GM18511 (cell line): Measurements from ENCODE around the gene TEKTIP1.

Experiments
- ATAC-seq: cut with Tn5 transposase; IDR thresholded peaks from one replicate; pipeline ENCODE4 v1.9.1; 2021; ENCODE audit warnings: mild to moderate bottlenecking, moderate library complexity; ENCODE audit not compliant: unreplicated experiment

Gene TEKTIP1

DNA sequence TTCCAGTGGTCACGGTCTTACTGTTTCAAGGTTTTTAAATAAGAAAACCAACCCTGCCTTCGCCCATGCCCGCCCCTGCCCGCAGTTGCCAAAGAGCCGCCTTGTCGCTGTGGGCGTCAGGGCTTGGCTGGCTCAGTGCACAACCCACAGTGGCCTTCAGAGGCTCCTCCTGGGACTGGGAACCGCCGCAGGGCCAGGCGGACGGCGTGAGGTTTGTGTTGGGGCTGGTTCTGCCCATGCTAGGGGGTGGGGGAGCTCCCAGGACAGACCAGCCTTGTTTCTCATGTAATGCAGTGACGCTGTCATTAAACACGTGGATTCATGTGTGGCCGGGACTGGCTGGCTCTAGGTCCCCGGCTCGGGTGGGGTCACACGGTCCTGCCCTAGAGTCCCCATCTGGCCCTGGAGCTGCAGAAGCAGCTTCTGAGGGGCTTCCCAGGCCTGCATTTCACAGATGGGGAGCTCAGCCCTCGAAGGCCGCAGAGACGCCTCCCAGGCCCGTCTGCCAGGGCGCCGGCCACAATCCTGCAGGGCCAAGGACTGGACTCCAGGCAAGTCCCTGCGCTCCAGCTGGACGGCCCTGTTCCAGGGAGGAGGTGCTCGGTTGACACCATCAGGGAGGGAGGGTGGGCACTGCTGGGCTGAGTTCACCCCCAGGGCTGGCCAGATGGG, 2.4 kb upstream of the TEKTIP1 start:
- no peak for ATAC-seq

DNA sequence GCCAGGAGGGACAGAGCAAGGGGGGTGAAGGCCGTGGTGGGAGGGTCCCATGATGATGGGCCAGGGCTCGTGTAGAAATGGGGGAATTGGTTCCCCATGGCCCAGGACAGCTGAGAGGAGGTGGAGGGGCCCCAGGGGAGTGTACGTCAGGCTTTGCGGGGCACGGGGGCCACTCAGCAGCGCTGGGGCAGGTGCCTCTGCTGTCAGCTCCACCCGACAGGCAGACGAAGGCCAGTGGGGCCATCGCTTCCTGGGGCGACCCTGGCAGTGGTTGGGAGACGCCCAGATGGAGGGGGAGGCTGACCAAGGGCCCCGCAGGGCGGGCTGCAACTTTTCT, 1.9 kb upstream of the TEKTIP1 start:
- ATAC-seq = no peak

GRCh38 chr19:3537438-3538240, 1.3 kb upstream of the TEKTIP1 start:
- ATAC-seq = no peak

DNA sequence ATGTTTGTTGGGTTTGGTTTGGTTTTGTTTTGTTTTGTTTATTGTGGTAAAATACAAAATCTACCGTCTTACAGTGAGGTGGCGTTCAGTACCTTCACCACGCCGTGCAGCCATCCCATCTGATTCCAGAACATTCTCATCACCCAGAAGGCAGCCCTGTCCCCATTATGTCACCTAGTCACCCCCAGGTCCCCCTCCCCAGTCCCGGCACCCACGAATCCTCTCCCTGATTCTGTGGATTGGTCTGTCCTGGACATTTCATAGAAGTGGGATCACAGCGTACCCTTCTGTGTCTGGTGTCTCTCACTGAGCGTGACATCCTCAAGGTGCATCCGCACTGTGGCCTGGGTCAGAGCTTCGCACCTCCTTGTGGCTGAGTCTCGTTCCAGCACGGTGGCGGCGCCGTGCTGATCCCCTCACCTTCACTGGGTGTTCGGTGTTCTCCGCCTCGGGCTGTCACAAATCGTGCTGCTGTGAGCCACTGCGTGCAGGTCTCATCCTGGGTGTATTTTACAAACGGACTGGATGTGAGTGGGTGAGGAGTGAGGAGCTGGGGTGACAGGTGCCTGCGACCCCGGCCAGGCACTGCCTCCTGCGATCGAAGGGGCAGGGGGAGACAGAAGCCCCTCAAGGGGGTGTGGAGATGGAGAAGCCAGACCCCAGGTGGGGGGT, 580 bp upstream of the TEKTIP1 start:
- no peak for ATAC-seq

- no peak for ATAC-seq
Measured at GRCh38 chr19:3539756-3540118, 763 bp downstream of the TEKTIP1 start.

DNA sequence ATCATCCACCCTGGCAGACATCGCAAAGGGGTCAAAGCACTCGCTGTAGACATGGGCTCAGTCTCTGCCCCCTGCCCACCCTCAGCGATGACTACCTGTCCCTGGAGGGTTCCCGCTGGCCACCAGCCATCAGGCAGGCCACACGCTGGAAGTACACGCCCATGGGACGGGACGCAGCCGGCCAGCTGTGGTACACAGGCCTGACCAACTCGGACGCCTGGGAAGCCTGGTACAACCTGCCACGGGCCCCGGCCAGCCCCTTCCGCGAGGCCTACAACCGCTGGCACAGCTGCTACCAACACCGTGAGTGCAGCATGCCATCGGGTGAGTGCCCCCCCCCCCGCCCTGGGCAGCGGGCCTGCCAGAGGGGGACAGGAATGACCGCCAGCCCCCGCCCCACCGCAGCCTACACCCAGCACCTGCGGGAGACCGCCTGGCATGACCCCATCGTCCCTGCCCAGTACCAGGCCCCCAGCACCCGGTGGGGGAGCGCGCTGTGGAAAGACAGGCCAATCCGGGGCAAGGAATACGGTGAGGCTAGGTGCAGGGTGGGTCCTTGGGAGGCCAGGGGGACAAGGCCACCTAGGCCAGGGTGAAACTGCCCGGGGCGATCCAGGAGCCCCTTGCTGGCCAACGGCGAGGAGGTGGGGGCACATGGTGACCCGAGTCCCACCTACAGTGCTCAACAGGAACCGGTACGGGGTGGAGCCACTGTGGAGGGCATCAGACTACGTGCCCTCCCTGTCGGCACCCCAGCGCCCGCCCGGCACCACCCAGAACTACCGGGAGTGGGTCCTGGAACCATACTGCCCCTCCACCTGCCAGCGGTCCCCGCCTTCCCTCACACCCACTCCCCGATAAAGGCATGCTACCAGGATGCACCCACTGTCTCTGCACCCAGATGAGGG, 4.4 kb downstream of the TEKTIP1 start:
- ATAC-seq = no peak

DNA sequence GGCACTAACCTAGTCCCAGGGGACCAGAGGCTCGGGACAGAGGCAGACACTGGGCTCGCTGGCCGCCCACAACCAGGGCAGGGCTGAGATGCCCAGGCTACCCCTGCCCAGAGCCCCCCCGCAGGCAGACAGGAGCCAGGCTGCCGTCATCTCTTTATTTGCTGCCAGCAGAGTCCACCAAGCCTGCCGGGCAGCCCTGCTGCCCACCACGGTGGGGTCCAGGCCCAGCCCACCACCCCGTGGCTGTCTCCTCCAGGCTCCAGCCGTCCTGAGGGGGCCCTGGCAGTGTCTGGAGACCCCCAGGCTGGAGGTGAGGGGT, 5.0 kb downstream of the TEKTIP1 start:
- ATAC-seq = no peak

GRCh38 chr19:3544742-3545668, 6.0 kb downstream of the TEKTIP1 start:
- no peak for ATAC-seq

GRCh38 chr19:3545669-3546034, 6.7 kb downstream of the TEKTIP1 start:
- no peak for ATAC-seq

GRCh38 chr19:3546119-3546518, 7.1 kb downstream of the TEKTIP1 start:
- ATAC-seq = no peak

GRCh38 chr19:3547301-3547731, 8.3 kb downstream of the TEKTIP1 start:
- ATAC-seq = no peak

DNA sequence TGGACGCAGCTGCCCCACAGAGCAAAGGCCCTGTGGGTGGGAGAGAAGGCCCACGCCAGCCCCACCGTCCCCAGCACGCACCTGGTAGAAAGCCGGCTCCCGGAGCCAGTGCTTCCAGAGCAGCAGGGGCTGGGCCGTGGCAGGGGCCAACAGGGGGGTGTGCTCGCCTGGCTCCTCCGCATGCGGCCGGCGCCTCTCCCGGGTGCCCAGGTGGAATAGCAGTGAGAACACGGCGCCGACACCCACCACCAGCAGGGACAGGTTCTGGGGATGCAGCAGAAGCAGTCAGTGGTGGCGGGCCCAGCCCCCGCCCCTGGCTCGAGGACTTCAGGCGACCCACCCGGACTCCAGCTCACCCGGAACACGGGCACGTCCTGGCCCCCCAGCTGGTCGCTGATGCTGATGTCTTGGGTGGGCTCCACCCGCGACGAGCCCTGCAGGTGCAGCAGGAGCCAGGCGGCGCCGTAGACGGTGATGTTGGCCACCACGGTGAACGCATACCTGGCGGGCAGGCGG, 8.9 kb downstream of the TEKTIP1 start:
- ATAC-seq = no peak

- ATAC-seq = no peak
Measured at GRCh38 chr19:3548606-3549005, 9.6 kb downstream of the TEKTIP1 start.

DNA sequence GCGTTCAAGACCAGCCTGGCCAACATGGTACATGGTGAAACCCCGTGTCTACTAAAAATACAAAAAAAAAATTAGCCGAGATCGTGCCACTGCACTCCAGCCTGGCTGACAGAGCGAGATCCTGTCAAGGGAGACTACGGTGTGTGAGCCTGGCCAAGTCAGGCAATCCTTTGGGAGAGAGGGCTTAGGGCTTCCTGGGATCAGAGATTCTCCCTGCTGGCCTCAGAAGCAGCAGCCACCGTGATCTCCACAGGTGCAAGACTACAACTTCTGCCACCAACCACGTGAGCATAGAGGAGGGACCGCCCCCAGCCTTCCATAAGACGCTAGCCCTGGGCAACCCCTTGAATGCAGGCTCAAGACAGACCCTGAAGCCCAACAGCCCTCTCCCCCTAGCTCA, 10.8 kb downstream of the TEKTIP1 start:
- no peak for ATAC-seq

DNA sequence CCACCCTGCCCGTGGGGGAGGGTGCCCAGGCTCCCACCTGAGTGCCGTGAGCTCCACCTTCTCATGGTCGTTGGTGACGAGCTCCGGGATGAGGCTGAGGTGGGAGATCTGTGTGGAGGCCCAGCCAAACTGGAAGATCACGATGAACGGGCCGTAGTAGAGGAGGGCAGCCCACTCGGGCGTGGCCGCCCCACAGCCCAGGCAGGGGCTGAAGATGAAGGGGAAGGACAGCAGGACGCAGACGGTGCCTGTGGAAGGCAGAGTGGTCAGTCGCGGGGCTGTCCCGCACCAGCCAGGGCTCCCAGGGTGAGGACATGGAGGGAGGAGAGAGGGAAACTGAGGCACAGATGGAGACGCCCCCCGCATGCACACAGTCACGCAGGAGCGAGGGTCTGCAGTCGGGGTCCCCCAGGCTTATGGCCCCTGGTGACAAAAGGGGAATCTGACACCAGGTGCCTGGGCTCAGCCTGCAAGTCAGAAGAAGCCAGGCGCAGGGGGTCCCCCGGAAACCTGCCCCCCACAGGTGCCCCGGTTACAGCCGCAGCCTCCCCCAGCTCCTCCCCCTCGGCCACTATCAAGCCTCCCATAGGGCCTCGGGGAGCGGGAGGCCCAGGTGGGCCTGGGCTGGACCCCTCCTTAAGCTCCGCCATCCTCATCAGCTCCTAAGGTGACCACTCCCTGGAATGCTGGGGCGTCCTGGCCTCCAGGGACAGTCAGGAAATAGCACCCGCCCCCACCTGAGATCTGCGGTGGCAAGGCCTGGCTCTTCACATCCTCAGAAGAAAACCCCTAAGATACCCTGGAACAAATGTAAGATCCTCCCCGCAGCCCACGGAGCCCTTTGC, 12.2 kb downstream of the TEKTIP1 start:
- no peak for ATAC-seq

- ATAC-seq = no peak
Measured at GRCh38 chr19:3551792-3552095, 12.8 kb downstream of the TEKTIP1 start.

GRCh38 chr19:3554254-3555083, 15.5 kb downstream of the TEKTIP1 start:
- no peak for ATAC-seq

GRCh38 chr19:3555653-3556422, 16.9 kb downstream of the TEKTIP1 start:
- ATAC-seq = no peak
